GM12878 (cell line): ENCODE data around the gene ADCK1. TPM values are rescaled to one million over a fixed set of nuclear protein-coding genes. Genes with fewer than 3 reads are reported as not detected.

Source experiments
- ATAC-seq: fragments of 200-7000 bp; cut with Tn5 transposase; 3 replicates; pipeline ENCODE4 v1.9.1; 2020; ENCODE audit warnings: mild to moderate bottlenecking, moderate library complexity
- BruUV-seq: library from RNA; stranded (reverse); fragments of 400-500 nt; replicated peaks from 2 replicates; lab custom pipeline; 2021; lab: Mats Ljungman, UMichigan
- CTCF ChIA-PET: fragments of 300-600 bp; sonication (Branson Sonifier 250); formaldehyde crosslinking; extraction: SDS; loops from one replicate; lab custom pipeline; 2021; ENCODE audit warnings: inconsistent platforms; lab: Yijun Ruan, JAX
- POLR2A ChIA-PET: fragments of 350-600 bp; formaldehyde crosslinking; extraction: SDS; loops from one replicate; lab custom pipeline; 2021; ENCODE audit warnings: inconsistent platforms; lab: Charles Lee
- RAD21 ChIA-PET: fragments of 300-600 bp; sonication (Branson Sonifier 250); formaldehyde crosslinking; loops from one replicate; lab custom pipeline; 2023; ENCODE audit warnings: antibody characterized with exemption; ENCODE audit not compliant: unreplicated experiment; lab: Charles Lee
- SMC1A ChIA-PET: fragments of 300-600 bp; sonication (Branson Sonifier 250); formaldehyde crosslinking; loops from one replicate; lab custom pipeline; 2023; ENCODE audit not compliant: unreplicated experiment, uncharacterized antibody; lab: Charles Lee
- DNase-seq: peaks from one replicate; pipeline ENCODE4 v3.0.0-alpha.2; 2011; ENCODE audit warnings: low read depth, low spot score
- FAIRE-seq: peaks from 3 replicates; lab custom pipeline; 2011; peaks lifted over from hg19 to GRCh38; lab: Jason Lieb, UNC
- H2AFZ ChIP-seq: 2 replicates; pipeline ENCODE4 v1.6.0; 2011; ENCODE audit warnings: low read depth, low read length, control low read depth; ENCODE audit not compliant: control insufficient read depth
- H3K27ac ChIP-seq: 2 replicates; pipeline ENCODE4 v1.5.1; 2011; ENCODE audit warnings: control low read depth; ENCODE audit not compliant: control insufficient read depth, insufficient read depth
- H3K27me3 ChIP-seq, 2 experiments: replicated peaks in 1 of 2; 2 replicates each; pipeline versions ENCODE4 v1.6.0 to v1.6.1; 2011; ENCODE audit warnings: low read length in 1 of 2; ENCODE audit not compliant: control insufficient read depth in 2 of 2, insufficient read depth in 2 of 2
- H3K36me3 ChIP-seq, 2 experiments: 2 replicates each; pipeline ENCODE4 v1.5.1; 2011; ENCODE audit warnings: low read length in 1 of 2; ENCODE audit not compliant: control insufficient read depth in 2 of 2, insufficient read depth in 2 of 2
- H3K4me1 ChIP-seq: 2 replicates; pipeline ENCODE4 v1.6.1; 2011; ENCODE audit warnings: mild to moderate bottlenecking, low read length, moderate library complexity, mixed read lengths; ENCODE audit not compliant: control insufficient read depth, insufficient read depth
- H3K4me2 ChIP-seq: 2 replicates; pipeline ENCODE4 v1.6.0; 2011; ENCODE audit warnings: control low read depth; ENCODE audit not compliant: control insufficient read depth, insufficient read depth
- H3K4me3 ChIP-seq: fragments of 200-600 bp; sonication (generic); 2 replicates; pipeline ENCODE4 v1.5.1; 2016
- H3K79me2 ChIP-seq: 2 replicates; pipeline ENCODE4 v1.6.0; 2011; ENCODE audit warnings: low read length; ENCODE audit not compliant: control insufficient read depth, insufficient read depth
- H3K9ac ChIP-seq: 2 replicates; pipeline ENCODE4 v1.8.0; 2011; ENCODE audit warnings: low read length, control low read depth, mixed read lengths; ENCODE audit not compliant: control insufficient read depth, insufficient read depth
- H3K9me3 ChIP-seq: replicated peaks from 3 replicates; pipeline ENCODE4 v1.5.1; 2011; ENCODE audit warnings: mild to moderate bottlenecking, low read length; ENCODE audit not compliant: control insufficient read depth, insufficient read depth
- H4K20me1 ChIP-seq: 2 replicates; pipeline ENCODE4 v1.6.0; 2011; ENCODE audit not compliant: control insufficient read depth, insufficient read depth
- BCL3 ChIP-seq: IDR thresholded peaks from 2 replicates; pipeline ENCODE4 v1.6.1; 2011; ENCODE audit warnings: borderline replicate concordance, low read depth, mild to moderate bottlenecking, moderate library complexity, low read length; ENCODE audit not compliant: insufficient read depth, poor library complexity, severe bottlenecking
- E4F1 ChIP-seq: fragments of 450-650 bp; IDR thresholded peaks from 2 replicates; pipeline ENCODE4 v1.6.1; 2018; ENCODE audit warnings: borderline replicate concordance, mild to moderate bottlenecking; ENCODE audit not compliant: partially characterized antibody
- EED ChIP-seq: sonication (generic); IDR thresholded peaks from 2 replicates; pipeline ENCODE4 v1.6.1; 2016; ENCODE audit warnings: antibody characterized with exemption, low read depth
- MEF2A ChIP-seq: IDR thresholded peaks from 2 replicates; pipeline ENCODE4 v1.6.1; 2011; ENCODE audit warnings: low read depth, mild to moderate bottlenecking, low read length, moderate library complexity; ENCODE audit not compliant: insufficient read depth
- MEF2B ChIP-seq: fragments of 450-650 bp; IDR thresholded peaks from 2 replicates; pipeline ENCODE4 v1.6.1; 2018; ENCODE audit warnings: mild to moderate bottlenecking, moderate library complexity; ENCODE audit not compliant: partially characterized antibody, poor library complexity, severe bottlenecking
- NFIC ChIP-seq: IDR thresholded peaks from 2 replicates; pipeline ENCODE4 v1.6.1; 2012; ENCODE audit warnings: low read depth, mild to moderate bottlenecking, inconsistent platforms, low read length, moderate library complexity
- NKRF ChIP-seq: fragments of 450-650 bp; conservative IDR thresholded peaks from 2 replicates; pipeline ENCODE4 v1.6.1; 2017; ENCODE audit warnings: mild to moderate bottlenecking, moderate library complexity
- ZNF274 ChIP-seq: IDR thresholded peaks from one replicate; pipeline ENCODE4 v1.8.0; 2011; ENCODE audit not compliant: insufficient read length, insufficient read depth
- WGBS: methylation state at CpG from one replicate; pipeline ENCODE4 v1.1.6; 2016; ENCODE audit warnings: low lambda C conversion rate; ENCODE audit not compliant: insufficient replicate concordance, insufficient coverage; ENCODE audit errors: missing lambda C conversion rate; 5-methylcytosine and 5-hydroxymethylcytosine counted together
- in situ Hi-C: fragments of 300-500 bp; cut with MboI; formaldehyde crosslinking; loops from 9 replicates; pipeline ENCODE4 v1.14.3; 2018; ENCODE audit warnings: mixed read lengths
- intact Hi-C: fragments of 100-400 bp; cut with micrococcal nuclease; formaldehyde crosslinking; loops from one replicate; pipeline ENCODE4 v1.14.2; 2022; ENCODE audit not compliant: unreplicated experiment
- polyA plus RNA-seq, 11 experiments: library from polyadenylated mRNA; depleted of rRNA in 4 of 11; unstranded in 6 of 11; stranded (reverse) in 5 of 11; fragments of >200 nt; fragmentation: Nextera tagmentation in 4 of 11; fragmentation: Illumina TruSeq in 1 of 11; extraction: Ambion mirVana in 4 of 11; extraction: Trizol in 1 of 11; gene quantifications; 1 replicate in 1 of 11; 2 replicates in 10 of 11; pipeline versions ENCODE4 v1.2.1 to v1.2.3, GENCODE V29; 2011 to 2016; ENCODE audit warnings: inconsistent platforms in 2 of 11, missing spikeins in 2 of 11, low read depth in 1 of 11
- total RNA-seq, 4 experiments: library from RNA; depleted of rRNA in 3 of 4; stranded (reverse); fragments of >200 nt in 3 of 4; fragmentation: Illumina TruSeq in 1 of 4; extraction: Trizol in 1 of 4; gene quantifications; 2 replicates each; pipeline versions ENCODE4 v1.2.1 to v1.2.3, GENCODE V29; 2013 to 2021

Gene ADCK1
- total and polyA plus RNA-seq, 10 of the 15 experiments (the other 5 are each of a cell fraction or from before 2014, with no cell fraction given), result 3.3 to 8.5 (median 5.1) TPM

GRCh38 chr14:77890873-77891272 is 91.0 kb downstream of the ADCK1 start:
- no peak for FAIRE-seq
- no peak for TF ChIP-seq MEF2B
- no peak for TF ChIP-seq EED
- no peak for TF ChIP-seq NKRF
- TF ChIP-seq ZNF274, result no peak
- no peak for TF ChIP-seq MEF2A
- TF ChIP-seq NFIC, result no peak
- no peak for TF ChIP-seq E4F1
- TF ChIP-seq BCL3, result no peak
- TF ChIP-seq, all 136 proteins: peak for 0
- no peak overlapping the region for H3K4me3 ChIP-seq
- ChIA-PET SMC1A (no interaction called here), RAD21 (no interaction called here), POLR2A (no interaction called here), CTCF (no interaction called here)
- H3K79me2 ChIP-seq, result no peaks in the 10 kb centered on the region
- no peaks in the 10 kb centered on the region for H3K9me3 ChIP-seq
- no peaks in the 10 kb centered on the region for H3K4me1 ChIP-seq
- no peak overlapping the region for H2AFZ ChIP-seq
- no peaks in the 10 kb centered on the region for H3K27me3 ChIP-seq
- intact Hi-C loops (no loop called here), in situ Hi-C loops (no loop called here)
- H3K27ac ChIP-seq, result no peak overlapping the region
- DNase-seq, result no peak
- H3K9ac ChIP-seq, result no peak overlapping the region
- H3K36me3 ChIP-seq, result no peaks in the 10 kb centered on the region; a peak in 1 of 4 replicates
- WGBS, result 43% methylated on average over 4 of the region's 4 CpGs
- ATAC-seq, result no peak
- BruUV-seq, result no TSS peak
- H4K20me1 ChIP-seq, result no peaks in the 10 kb centered on the region
- H3K4me2 ChIP-seq, result no peak overlapping the region
